GM23338 (cell line): ENCODE data around the gene OSBPL5. TPM values are rescaled to one million over a fixed set of nuclear protein-coding genes. Genes with fewer than 3 reads are reported as not detected.
A peak's percentile ranks its signal among the peaks of the same experiment; 100 is the strongest.

Source experiments
- ATAC-seq: fragments of 200-7000 bp; cut with Tn5 transposase; 3 replicates; pipeline ENCODE4 v1.9.1; 2020
- DNase-seq: peaks from one replicate; pipeline ENCODE4 v3.0.0-alpha.2; 2015; ENCODE audit warnings: low spot score
- H2AFZ ChIP-seq: fragments of 200-600 bp; sonication (generic); 2 replicates; pipeline ENCODE4 v1.8.0; 2016; ENCODE audit warnings: antibody characterized with exemption, mild to moderate bottlenecking, moderate library complexity
- H3F3A ChIP-seq: fragments of 200-600 bp; sonication (generic); replicated peaks from 2 replicates; pipeline ENCODE4 v1.8.0; 2017; ENCODE audit warnings: antibody characterized with exemption, mixed run types, low read depth
- H3K27ac ChIP-seq: fragments of 200-600 bp; sonication (generic); 2 replicates; pipeline ENCODE4 v1.6.1; 2016; ENCODE audit warnings: low read depth
- H3K27me3 ChIP-seq: fragments of 200-600 bp; sonication (generic); 2 replicates; pipeline ENCODE4 v1.8.0; 2016; ENCODE audit warnings: mild to moderate bottlenecking, mixed run types, moderate library complexity; ENCODE audit not compliant: insufficient read depth
- H3K36me3 ChIP-seq: fragments of 200-600 bp; sonication (generic); 2 replicates; pipeline ENCODE4 v1.8.0; 2016; ENCODE audit warnings: mild to moderate bottlenecking; ENCODE audit not compliant: insufficient read depth
- H3K4me1 ChIP-seq: fragments of 200-600 bp; sonication (generic); 2 replicates; pipeline ENCODE4 v1.8.0; 2016; ENCODE audit warnings: mild to moderate bottlenecking, moderate library complexity; ENCODE audit not compliant: insufficient read depth
- H3K4me2 ChIP-seq: fragments of 200-600 bp; sonication (generic); 2 replicates; pipeline ENCODE4 v1.7.1; 2017; ENCODE audit warnings: mixed run types
- H3K4me3 ChIP-seq: fragments of 200-600 bp; sonication (generic); 2 replicates; pipeline ENCODE4 v1.6.1; 2016; ENCODE audit warnings: mixed run types
- H3K79me2 ChIP-seq: fragments of 200-600 bp; sonication (generic); replicated peaks from 2 replicates; pipeline ENCODE4 v1.8.0; 2017; ENCODE audit warnings: mild to moderate bottlenecking; ENCODE audit not compliant: insufficient read depth
- H3K9me2 ChIP-seq: fragments of 200-600 bp; sonication (generic); 2 replicates; pipeline ENCODE4 v1.8.0; 2017; ENCODE audit not compliant: insufficient read depth
- H4K20me1 ChIP-seq: fragments of 200-600 bp; sonication (generic); replicated peaks from 2 replicates; pipeline ENCODE4 v1.8.0; 2017; ENCODE audit warnings: mild to moderate bottlenecking; ENCODE audit not compliant: insufficient read depth
- H3K27ac Mint-ChIP-seq: 2 replicates; pipeline ENCODE4 v1.8.0; 2020; ENCODE audit warnings: inconsistent platforms, mild to moderate bottlenecking, moderate library complexity, mixed read lengths
- H3K27me3 Mint-ChIP-seq: 3 replicates; pipeline ENCODE4 v1.8.0; 2022; ENCODE audit warnings: low read depth, mild to moderate bottlenecking, moderate library complexity, mixed read lengths, inconsistent platforms; ENCODE audit not compliant: insufficient read depth, poor library complexity
- H3K36me3 Mint-ChIP-seq: 3 replicates; pipeline ENCODE4 v1.8.0; 2021; ENCODE audit warnings: low read depth, mild to moderate bottlenecking, inconsistent platforms, moderate library complexity, mixed read lengths
- H3K4me1 Mint-ChIP-seq: 3 replicates; pipeline ENCODE4 v1.8.0; 2020; ENCODE audit warnings: mild to moderate bottlenecking, inconsistent platforms, mixed read lengths
- H3K4me3 Mint-ChIP-seq: 3 replicates; pipeline ENCODE4 v1.8.0; 2021; ENCODE audit warnings: moderate library complexity, mild to moderate bottlenecking, inconsistent platforms, mixed read lengths
- H3K9me3 Mint-ChIP-seq: 3 replicates; pipeline ENCODE4 v1.8.0; 2020; ENCODE audit warnings: moderate library complexity, mild to moderate bottlenecking, inconsistent platforms, mixed read lengths
- CREB1 ChIP-seq: fragments of 250-450 bp; sonication (Bioruptor Pico); IDR thresholded peaks from 2 replicates; pipeline ENCODE4 v1.5.0; 2020; ENCODE audit warnings: low read depth, mild to moderate bottlenecking, moderate library complexity
- EZH2 ChIP-seq: fragments of 200-600 bp; sonication (generic); IDR thresholded peaks from one replicate; pipeline ENCODE4 v1.8.0; 2017; ENCODE audit warnings: antibody characterized with exemption, mild to moderate bottlenecking, low read depth; ENCODE audit not compliant: unreplicated experiment
- NANOG ChIP-seq: IDR thresholded peaks from 2 replicates; pipeline ENCODE4 v1.6.1; 2016; ENCODE audit warnings: antibody characterized with exemption, borderline replicate concordance
- POLR2AphosphoS5 ChIP-seq: IDR thresholded peaks from 2 replicates; pipeline ENCODE4 v1.6.1; 2016; ENCODE audit warnings: antibody characterized with exemption, low read depth
- polyA plus RNA-seq: library from polyadenylated mRNA; unstranded; fragments of >200 nt; fragmentation: Nextera tagmentation; extraction: Ambion mirVana; gene quantifications from 2 replicates; pipeline ENCODE4 v1.2.1, GENCODE V29; 2016
- total RNA-seq: library from RNA; depleted of rRNA; stranded (reverse); fragments of >200 nt; shearing (Covaris generic); gene quantifications from 2 replicates; pipeline ENCODE4 v1.2.3, GENCODE V29; 2014
- TF ChIP-seq, protein P1 (sequence below): IDR thresholded peaks from one replicate; pipeline ENCODE4 v1.6.1; 2018; ENCODE audit warnings: antibody characterized with exemption; ENCODE audit not compliant: unreplicated experiment
- TF ChIP-seq, protein P2 (sequence below), 2 experiments: fragments of 200-600 bp in 1 of 2; sonication (generic) in 1 of 2; conservative IDR thresholded peaks; 2 replicates each; pipeline versions ENCODE4 v1.5.1 to v1.6.1; 2016 to 2017; ENCODE audit warnings: antibody characterized with exemption in 2 of 2, low read depth in 2 of 2, mild to moderate bottlenecking in 2 of 2, moderate library complexity in 1 of 2

OSBPL5 gene
- total and polyA plus RNA-seq, 2 experiments from 2014 or later: 2.7 to 12.0 TPM

DNA sequence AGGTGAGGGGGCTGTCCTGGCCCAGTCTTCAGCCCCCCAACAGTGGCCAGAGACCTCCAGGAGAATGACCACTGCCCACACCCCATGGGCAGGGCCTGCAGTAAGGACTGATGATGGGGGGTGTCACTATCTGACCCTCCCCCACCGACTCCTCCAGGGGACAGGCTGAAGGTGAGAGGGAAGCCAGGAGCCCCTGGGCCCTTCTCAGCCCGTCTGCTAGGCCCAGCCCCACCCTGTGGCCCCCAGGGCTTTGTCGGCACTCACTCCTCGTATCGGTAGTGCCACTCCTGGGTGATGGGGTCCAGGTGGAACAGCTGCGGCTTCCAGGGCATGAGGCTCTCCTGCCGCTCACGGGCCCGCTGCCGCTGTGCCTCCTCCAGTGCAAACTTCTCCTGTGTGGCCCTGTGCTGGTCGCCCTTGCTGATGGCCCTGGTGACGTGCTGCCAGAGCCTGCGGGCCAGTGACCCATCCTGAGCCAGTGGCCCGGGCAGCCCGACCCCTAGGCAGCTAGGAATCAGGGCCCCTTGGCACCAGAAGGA lies 72.4 kb downstream of the OSBPL5 start:
- Mint-ChIP-seq H3K36me3 (peaks cover 4% of the 10 kb centered on the region; the same call in 1 of the 3 replicates), H3K4me3 (no peak overlapping the region), H3K27me3 (peaks cover 8% of the 10 kb centered on the region), H3K9me3 (peaks cover 8% of the 10 kb centered on the region), H3K27ac (no peak overlapping the region), H3K4me1 (peaks cover 17% of the 10 kb centered on the region; the same call in 2 of the 3 replicates)
- Histone ChIP-seq H4K20me1 (no peaks in the 10 kb centered on the region), H3K36me3 (no peaks in the 10 kb centered on the region), H3F3A (no peaks in the 10 kb centered on the region), H3K27me3 (no peaks in the 10 kb centered on the region), H3K4me3 (no peak overlapping the region), H3K27ac (no peak overlapping the region), H3K9me2 (no peaks in the 10 kb centered on the region), H3K4me1 (peaks cover 3% of the 10 kb centered on the region; the same call in 1 of the 2 replicates), H3K4me2 (no peak overlapping the region), H3K79me2 (no peaks in the 10 kb centered on the region), H2AFZ (no peak overlapping the region)
- DNase-seq (no peak), ATAC-seq (no peak)
- TF ChIP-seq CREB1: no peak

DNA sequence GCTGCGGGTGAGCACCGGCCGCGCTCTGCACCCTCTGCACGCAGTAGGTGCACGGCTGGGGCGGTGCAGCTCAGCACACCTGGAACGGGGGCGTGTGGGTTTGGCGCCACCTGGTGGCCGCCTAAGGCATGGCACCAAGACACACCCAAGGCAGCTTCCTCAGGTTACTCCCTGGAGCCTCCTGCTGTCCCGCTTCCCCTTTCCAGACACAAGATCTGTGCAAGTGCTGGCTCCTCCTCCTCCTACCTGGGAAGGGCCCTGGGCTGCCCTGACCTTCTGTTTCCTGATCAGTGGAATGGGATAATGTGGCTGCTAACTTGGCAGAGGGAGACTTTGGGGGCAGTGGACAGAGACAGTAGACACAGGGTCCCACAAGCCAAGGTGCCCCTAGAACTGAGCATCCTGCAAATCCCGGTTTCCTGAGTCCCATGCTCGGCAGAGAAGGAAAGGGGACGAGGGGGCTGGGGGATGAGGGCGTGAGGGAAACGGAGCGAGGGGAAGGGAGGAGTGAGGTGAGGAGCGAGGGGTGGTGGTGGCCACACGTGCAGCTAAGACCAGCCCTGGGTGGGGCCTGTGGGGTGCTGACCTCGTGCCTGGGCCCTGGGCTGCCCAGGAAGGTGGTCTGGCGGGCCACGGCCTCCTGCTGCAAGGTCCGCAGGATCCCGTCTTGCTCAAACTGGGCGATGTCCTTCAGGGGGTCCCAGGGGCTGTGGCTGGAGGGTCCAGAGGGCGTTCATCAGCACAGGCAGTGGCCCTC lies 73.1 kb downstream of the OSBPL5 start:
- Histone ChIP-seq H3K9me2 (no peaks in the 10 kb centered on the region), H3K4me2 (peak overlapping the region; percentile 62; the same call in 1 of the 2 replicates), H4K20me1 (no peaks in the 10 kb centered on the region), H3K79me2 (no peaks in the 10 kb centered on the region), H3F3A (no peaks in the 10 kb centered on the region), H3K27ac (no peak overlapping the region), H2AFZ (no peak overlapping the region), H3K27me3 (no peaks in the 10 kb centered on the region), H3K36me3 (no peaks in the 10 kb centered on the region), H3K4me1 (peaks cover 3% of the 10 kb centered on the region; the same call in 1 of the 2 replicates), H3K4me3 (no peak overlapping the region)
- TF ChIP-seq CREB1: 0 out of 2 replicates have a peak, but pooled peaks have one; percentile 5
- no peak for TF ChIP-seq EZH2
- TF ChIP-seq, protein P1, sequence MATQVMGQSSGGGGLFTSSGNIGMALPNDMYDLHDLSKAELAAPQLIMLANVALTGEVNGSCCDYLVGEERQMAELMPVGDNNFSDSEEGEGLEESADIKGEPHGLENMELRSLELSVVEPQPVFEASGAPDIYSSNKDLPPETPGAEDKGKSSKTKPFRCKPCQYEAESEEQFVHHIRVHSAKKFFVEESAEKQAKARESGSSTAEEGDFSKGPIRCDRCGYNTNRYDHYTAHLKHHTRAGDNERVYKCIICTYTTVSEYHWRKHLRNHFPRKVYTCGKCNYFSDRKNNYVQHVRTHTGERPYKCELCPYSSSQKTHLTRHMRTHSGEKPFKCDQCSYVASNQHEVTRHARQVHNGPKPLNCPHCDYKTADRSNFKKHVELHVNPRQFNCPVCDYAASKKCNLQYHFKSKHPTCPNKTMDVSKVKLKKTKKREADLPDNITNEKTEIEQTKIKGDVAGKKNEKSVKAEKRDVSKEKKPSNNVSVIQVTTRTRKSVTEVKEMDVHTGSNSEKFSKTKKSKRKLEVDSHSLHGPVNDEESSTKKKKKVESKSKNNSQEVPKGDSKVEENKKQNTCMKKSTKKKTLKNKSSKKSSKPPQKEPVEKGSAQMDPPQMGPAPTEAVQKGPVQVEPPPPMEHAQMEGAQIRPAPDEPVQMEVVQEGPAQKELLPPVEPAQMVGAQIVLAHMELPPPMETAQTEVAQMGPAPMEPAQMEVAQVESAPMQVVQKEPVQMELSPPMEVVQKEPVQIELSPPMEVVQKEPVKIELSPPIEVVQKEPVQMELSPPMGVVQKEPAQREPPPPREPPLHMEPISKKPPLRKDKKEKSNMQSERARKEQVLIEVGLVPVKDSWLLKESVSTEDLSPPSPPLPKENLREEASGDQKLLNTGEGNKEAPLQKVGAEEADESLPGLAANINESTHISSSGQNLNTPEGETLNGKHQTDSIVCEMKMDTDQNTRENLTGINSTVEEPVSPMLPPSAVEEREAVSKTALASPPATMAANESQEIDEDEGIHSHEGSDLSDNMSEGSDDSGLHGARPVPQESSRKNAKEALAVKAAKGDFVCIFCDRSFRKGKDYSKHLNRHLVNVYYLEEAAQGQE: no peak
- no peak for TF ChIP-seq POLR2AphosphoS5
- TF ChIP-seq NANOG: no peak
- TF ChIP-seq, protein P2, sequence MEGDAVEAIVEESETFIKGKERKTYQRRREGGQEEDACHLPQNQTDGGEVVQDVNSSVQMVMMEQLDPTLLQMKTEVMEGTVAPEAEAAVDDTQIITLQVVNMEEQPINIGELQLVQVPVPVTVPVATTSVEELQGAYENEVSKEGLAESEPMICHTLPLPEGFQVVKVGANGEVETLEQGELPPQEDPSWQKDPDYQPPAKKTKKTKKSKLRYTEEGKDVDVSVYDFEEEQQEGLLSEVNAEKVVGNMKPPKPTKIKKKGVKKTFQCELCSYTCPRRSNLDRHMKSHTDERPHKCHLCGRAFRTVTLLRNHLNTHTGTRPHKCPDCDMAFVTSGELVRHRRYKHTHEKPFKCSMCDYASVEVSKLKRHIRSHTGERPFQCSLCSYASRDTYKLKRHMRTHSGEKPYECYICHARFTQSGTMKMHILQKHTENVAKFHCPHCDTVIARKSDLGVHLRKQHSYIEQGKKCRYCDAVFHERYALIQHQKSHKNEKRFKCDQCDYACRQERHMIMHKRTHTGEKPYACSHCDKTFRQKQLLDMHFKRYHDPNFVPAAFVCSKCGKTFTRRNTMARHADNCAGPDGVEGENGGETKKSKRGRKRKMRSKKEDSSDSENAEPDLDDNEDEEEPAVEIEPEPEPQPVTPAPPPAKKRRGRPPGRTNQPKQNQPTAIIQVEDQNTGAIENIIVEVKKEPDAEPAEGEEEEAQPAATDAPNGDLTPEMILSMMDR (conservative IDR thresholded peaks at IDR 0.05; ENCODE audit: low read depth in 2 of 2): peak; percentile 86 to 99
- H3K36me3 Mint-ChIP-seq: peaks cover 4% of the 10 kb centered on the region; the same call in 1 of the 3 replicates
- H3K27ac Mint-ChIP-seq: no peak overlapping the region
- peaks cover 8% of the 10 kb centered on the region for H3K27me3 Mint-ChIP-seq
- ATAC-seq: peak; percentile 94
- 0 out of 3 replicates have a peak overlapping the region, but pooled peaks have one; percentile 0 for H3K4me3 Mint-ChIP-seq
- peaks cover 8% of the 10 kb centered on the region for H3K9me3 Mint-ChIP-seq
- peaks cover 17% of the 10 kb centered on the region; the same call in 2 of the 3 replicates for H3K4me1 Mint-ChIP-seq
- DNase-seq: peak; percentile 94
